ENCODE results near the gene SUGP2. TPM values are rescaled to one million over a fixed set of nuclear protein-coding genes. Genes with fewer than 3 reads are reported as not detected.

Gene SUGP2
- total RNA-seq, 1 experiment from 2014 or later, result 95.2 TPM

DNA sequence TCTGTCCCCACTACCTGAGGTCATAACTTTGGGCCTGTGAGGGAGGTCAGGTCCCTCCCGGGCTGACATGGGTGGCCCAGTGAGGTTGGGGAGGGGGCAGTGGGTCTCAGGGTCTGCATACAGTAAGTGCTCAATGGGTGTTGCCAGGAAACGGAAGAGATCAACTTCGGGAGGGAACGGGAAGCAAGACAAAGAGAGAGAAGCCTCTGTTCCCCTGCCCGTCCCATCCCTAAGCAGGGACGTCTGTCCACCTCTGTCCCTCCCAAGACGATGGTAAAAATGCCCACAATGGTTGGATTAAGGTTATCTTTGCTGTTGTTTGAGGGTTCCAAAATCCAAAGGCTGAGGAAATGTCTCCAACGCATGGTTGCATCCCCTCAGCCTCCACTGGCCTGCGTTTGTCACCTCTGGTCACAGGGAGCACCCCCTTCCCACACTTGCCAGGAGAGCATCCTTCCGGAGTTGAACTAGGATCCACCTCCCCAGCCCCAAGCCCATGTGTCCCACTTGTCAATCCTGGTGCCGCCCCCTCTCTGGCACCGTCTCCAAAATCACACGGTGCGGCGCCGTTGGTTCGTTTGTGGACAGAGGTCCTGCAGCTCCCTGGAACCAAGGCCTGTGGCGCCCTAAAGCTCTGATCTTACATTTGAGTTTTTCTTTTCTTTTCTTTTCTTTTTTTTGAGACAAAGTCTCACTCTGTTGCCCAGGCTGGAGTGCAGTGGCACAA lies 91.5 kb downstream of the SUGP2 start:
- Mint-ChIP-seq H3K36me3 (ENCODE audit: insufficient read depth in 1 of 3, low read depth in 3 of 3) (peaks cover 7 to 23% (median 11%) of the 10 kb centered on the region in 3 experiments), H3K4me1 (peaks cover 11 to 29% of the 10 kb centered on the region in 2 experiments), H3K27ac (no peak overlapping the region; a peak in 1 of 7 replicates), H3K9me3 (no peaks in the 10 kb centered on the region; a peak in 1 of 5 replicates), H3K4me3 (peak overlapping the region; percentile 45 to 71), H3K27me3 (ENCODE audit: low read depth) (peaks cover 51% of the 10 kb centered on the region)
- TF ChIP-seq, protein P1, sequence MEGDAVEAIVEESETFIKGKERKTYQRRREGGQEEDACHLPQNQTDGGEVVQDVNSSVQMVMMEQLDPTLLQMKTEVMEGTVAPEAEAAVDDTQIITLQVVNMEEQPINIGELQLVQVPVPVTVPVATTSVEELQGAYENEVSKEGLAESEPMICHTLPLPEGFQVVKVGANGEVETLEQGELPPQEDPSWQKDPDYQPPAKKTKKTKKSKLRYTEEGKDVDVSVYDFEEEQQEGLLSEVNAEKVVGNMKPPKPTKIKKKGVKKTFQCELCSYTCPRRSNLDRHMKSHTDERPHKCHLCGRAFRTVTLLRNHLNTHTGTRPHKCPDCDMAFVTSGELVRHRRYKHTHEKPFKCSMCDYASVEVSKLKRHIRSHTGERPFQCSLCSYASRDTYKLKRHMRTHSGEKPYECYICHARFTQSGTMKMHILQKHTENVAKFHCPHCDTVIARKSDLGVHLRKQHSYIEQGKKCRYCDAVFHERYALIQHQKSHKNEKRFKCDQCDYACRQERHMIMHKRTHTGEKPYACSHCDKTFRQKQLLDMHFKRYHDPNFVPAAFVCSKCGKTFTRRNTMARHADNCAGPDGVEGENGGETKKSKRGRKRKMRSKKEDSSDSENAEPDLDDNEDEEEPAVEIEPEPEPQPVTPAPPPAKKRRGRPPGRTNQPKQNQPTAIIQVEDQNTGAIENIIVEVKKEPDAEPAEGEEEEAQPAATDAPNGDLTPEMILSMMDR (conservative IDR thresholded peaks at IDR 0.05), result no peak
- Histone ChIP-seq H2BK5ac (ENCODE audit: insufficient read length, low read length) (no peak overlapping the region), H4K91ac (ENCODE audit: insufficient read length, low read depth, low read length) (no peak overlapping the region), H4K8ac (replicated peaks; ENCODE audit: insufficient read length, low read depth, low read length) (no peak overlapping the region), H3K4ac (ENCODE audit: low read depth, low read length) (no peak overlapping the region), H4K5ac (ENCODE audit: insufficient read length, low read depth, low read length) (no peak overlapping the region), H3K14ac (ENCODE audit: insufficient read depth, low read length) (no peak overlapping the region), H3K23ac (ENCODE audit: insufficient read length, low read depth, low read length) (no peak overlapping the region), H3K9ac (ENCODE audit: extremely low read depth, insufficient read length, low read length) (no peak overlapping the region), H3K79me2 (ENCODE audit: insufficient read depth, low read length) (no peaks in the 10 kb centered on the region), H3T11ph (ENCODE audit: low read length) (no peak overlapping the region), H3K23me2 (ENCODE audit: insufficient read length, low read depth, low read length, poor library complexity, severe bottlenecking) (peaks cover 7% of the 10 kb centered on the region), H2BK20ac (ENCODE audit: low read depth, low read length, poor library complexity, severe bottlenecking) (no peak overlapping the region), H3K27ac (ENCODE audit: insufficient read length, low read depth, low read length) (no peak overlapping the region), H2BK15ac (ENCODE audit: low read depth, low read length) (no peak overlapping the region), H3K4me2 (ENCODE audit: insufficient read depth, insufficient read length, low read length) (peak overlapping the region; percentile 35), H3K79me1 (ENCODE audit: insufficient read depth, low read depth, low read length, poor library complexity, severe bottlenecking) (no peaks in the 10 kb centered on the region), H2AFZ (ENCODE audit: low read length) (no peak overlapping the region), H3K4me1 (ENCODE audit: insufficient read depth, low read length) (no peaks in the 10 kb centered on the region), H2BK120ac (ENCODE audit: low read depth, low read length, poor library complexity, severe bottlenecking) (no peak overlapping the region), H4K20me1 (ENCODE audit: control insufficient read depth, insufficient read depth, insufficient read length) (no peaks in the 10 kb centered on the region), H3K56ac (ENCODE audit: insufficient read length, low read depth, low read length) (no peak overlapping the region), H3K18ac (ENCODE audit: insufficient read length, low read depth, low read length) (no peak overlapping the region), H2BK12ac (ENCODE audit: insufficient read length, low read depth, low read length) (no peak overlapping the region), H3K27me3 (ENCODE audit: insufficient read depth, low read length) (no peaks in the 10 kb centered on the region), H2AK5ac (ENCODE audit: insufficient read length, low read length) (no peak overlapping the region), H3K9me3 (ENCODE audit: control insufficient read depth, low read depth, low read length) (no peaks in the 10 kb centered on the region)
- DNase-seq, result peak; percentile 55
- no CpG with 5 or more reads among the region's 18 CpGs for WGBS (ENCODE audit: extremely low coverage, insufficient read length, low lambda C conversion rate)

Other genes starting within 250 kb of the SUGP2 start
- gene COMP, start 242.2 kb downstream of the SUGP2 start, total RNA-seq (2021), result 0.15 TPM in 1 of 2 replicates, not detected in the other
- gene UPF1, start 201.6 kb downstream of the SUGP2 start, total RNA-seq (2021), result 83.3 and 85.4 TPM in 2 replicates
- 19.3 and 20.3 TPM in 2 replicates for gene CERS1, start 137.4 kb downstream of the SUGP2 start, total RNA-seq (2021)
- gene COPE, start 114.1 kb downstream of the SUGP2 start, total RNA-seq (2021), result 185 and 198 TPM in 2 replicates
- 52.3 and 52.4 TPM in 2 replicates for gene DDX49, start 113.8 kb downstream of the SUGP2 start, total RNA-seq (2021)
- gene HOMER3, start 92.3 kb downstream of the SUGP2 start, total RNA-seq (2021), result 19.6 and 20.2 TPM in 2 replicates
- gene ARMC6, start 86 bp upstream of the SUGP2 start, total RNA-seq (2021), result 66.5 and 69.0 TPM in 2 replicates
- gene SLC25A42, start 30.5 kb upstream of the SUGP2 start, total RNA-seq (2021), result 3.6 and 3.7 TPM in 2 replicates
- 40.9 and 41.7 TPM in 2 replicates for gene TMEM161A, start 105.0 kb upstream of the SUGP2 start, total RNA-seq (2021)
- 1.3 TPM in 2 replicates for gene MEF2B, start 136.7 kb upstream of the SUGP2 start, total RNA-seq (2021)
- 20.4 and 21.7 TPM in 2 replicates for gene BORCS8, start 158.6 kb upstream of the SUGP2 start, total RNA-seq (2021)
- 78.9 and 81.8 TPM in 2 replicates for gene RFXANK, start 158.7 kb upstream of the SUGP2 start, total RNA-seq (2021)
- gene NR2C2AP, start 169.9 kb upstream of the SUGP2 start, total RNA-seq (2021), result 30.7 and 31.7 TPM in 2 replicates
- 1.5 and 1.6 TPM in 2 replicates for gene NCAN, start 178.4 kb upstream of the SUGP2 start, total RNA-seq (2021)
- 3.2 and 3.5 TPM in 2 replicates for gene TM6SF2, start 239.8 kb upstream of the SUGP2 start, total RNA-seq (2021)